ENCODE measurements around the gene IGFALS.

Gene IGFALS

DNA sequence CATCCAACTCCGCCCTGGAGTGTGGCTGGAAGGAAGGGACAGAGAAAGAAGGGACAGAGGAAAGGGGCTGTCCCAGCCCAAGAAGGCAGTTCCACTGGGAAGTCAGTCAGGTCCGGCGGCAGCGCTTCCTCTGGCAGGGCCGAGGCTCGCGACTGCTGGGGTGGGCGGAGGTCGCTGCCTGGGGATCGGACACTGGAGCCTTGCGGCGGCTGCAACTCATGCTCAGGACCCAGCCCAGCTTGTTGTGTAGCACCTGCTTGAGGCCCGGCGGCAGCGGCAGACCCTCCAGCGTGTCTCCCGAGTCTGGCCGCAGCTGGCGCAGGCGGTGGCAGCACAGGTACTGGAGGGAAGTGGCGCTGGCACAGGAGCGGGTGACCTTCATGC lies 16.5 kb downstream of the IGFALS start:
- DNase-seq (ENCODE audit: low spot score) (no peak), FAIRE-seq (no peak)

DNA sequence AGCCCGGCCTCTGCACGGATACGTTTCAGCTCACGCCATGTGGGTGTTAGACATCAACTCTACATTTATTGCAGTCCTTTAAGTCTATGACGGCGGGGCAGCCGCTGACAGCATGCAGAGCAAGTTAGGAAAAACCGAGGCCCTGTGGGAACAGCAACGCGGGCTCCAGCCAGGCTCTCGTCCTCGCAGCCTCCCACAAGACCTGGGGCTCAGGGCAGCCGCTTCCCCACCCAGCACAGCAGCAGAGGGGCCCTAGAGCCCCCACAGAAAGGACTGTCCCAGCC lies 16.9 kb downstream of the IGFALS start:
- no peak for FAIRE-seq
- no peak for DNase-seq (ENCODE audit: low spot score)

DNA sequence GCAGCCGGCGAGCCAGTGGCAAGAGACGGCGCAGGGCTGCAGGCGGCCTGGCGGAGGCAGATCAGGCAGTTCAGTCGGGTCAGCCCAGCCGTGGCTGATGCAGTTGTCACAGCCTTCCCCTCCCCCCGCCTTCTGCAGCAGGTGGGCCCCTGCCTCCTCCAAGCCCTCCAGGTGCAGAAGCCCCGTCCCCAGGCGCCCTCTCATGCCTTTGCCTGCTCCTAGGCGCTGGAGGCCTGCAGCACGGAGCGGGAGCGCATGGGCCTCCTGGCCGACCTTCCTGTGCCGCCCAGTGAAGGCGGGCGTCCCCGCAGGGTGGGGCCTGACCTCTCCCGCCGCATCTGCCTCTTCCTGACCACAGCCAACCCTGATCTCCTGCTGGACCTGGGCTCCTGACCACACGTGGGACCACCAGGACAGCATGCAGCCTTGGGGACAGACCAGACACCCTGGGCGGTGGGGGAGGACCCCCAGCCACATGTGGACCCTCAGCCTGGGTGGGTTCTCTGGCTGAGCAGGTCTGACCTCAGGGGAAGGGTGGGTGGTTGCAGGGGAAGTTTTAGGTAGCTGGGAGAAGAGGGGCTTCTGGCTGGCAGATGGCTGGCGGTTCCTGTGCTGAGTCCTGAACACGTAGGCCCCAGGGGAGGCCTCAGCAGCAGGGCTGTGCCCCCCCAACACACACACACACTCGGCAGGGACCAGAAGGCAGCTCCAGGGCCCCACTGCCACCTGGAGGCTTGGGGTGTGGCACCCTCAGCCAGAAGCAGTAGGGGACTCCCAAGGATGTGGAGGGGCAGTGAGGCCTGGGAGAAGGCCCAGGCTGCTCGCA lies 17.4 kb downstream of the IGFALS start:
- no peak for FAIRE-seq
- no peak for DNase-seq (ENCODE audit: low spot score)

DNA sequence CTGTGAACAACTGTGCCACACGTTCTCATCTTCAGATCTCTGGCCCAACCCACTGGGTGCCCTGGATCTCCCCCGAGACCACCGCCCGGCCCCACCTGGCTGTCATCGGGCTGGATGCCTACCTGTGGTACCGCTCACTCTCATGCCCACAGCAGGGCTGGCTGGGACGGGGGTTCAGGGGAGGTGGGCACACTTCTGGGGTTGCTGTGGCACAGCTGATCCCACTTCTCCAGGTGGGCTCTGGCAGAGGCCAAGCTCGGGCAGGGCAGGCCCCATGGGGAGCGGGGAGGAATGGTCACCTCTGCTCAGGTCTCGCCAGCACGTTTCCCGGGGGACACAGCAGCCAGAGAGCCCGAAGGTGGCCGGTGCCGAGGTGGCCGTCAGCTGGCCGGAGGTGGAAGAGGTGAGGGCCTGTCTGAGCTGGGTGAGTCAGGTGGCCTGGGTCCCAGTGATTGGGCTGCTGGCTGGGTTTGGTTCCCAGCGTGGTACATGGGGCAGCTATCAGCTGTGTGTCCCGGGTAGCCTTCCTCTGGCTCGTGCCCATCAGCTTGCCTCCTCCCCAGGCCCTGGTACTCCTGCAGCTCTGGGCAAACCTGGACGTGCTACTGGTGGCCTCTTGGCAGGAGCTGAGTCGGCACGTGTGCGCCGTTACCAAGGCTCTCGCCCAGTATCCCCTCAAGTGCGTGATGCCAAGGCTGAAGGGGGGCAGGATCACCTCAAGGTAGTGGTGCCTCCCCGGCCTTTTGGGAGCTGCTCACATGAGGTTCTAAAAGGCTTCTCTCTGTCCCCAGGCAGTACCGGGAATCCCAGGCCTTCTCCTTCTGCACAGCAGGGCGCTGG lies 18.3 kb downstream of the IGFALS start:
- DNase-seq (ENCODE audit: low spot score): no peak
- no peak for FAIRE-seq

DNA sequence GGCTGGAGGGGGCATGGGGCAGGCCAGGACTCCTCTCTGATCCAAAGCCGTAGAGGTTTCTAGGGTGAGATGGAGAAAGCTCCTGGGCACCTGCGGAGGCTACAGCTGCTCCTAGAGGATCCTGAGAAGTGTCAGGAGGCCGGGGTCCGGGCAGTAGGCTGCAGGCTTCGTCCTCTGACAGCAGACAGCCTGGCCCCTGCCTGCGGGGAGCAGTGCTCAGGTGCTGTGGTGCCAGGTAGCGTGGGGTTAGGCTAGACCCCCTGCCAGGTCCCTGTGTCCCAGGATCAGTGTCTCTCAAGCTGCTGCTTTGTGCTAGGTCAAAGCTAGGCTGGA lies 19.1 kb downstream of the IGFALS start:
- FAIRE-seq: no peak
- no peak for DNase-seq (ENCODE audit: low spot score)

DNA sequence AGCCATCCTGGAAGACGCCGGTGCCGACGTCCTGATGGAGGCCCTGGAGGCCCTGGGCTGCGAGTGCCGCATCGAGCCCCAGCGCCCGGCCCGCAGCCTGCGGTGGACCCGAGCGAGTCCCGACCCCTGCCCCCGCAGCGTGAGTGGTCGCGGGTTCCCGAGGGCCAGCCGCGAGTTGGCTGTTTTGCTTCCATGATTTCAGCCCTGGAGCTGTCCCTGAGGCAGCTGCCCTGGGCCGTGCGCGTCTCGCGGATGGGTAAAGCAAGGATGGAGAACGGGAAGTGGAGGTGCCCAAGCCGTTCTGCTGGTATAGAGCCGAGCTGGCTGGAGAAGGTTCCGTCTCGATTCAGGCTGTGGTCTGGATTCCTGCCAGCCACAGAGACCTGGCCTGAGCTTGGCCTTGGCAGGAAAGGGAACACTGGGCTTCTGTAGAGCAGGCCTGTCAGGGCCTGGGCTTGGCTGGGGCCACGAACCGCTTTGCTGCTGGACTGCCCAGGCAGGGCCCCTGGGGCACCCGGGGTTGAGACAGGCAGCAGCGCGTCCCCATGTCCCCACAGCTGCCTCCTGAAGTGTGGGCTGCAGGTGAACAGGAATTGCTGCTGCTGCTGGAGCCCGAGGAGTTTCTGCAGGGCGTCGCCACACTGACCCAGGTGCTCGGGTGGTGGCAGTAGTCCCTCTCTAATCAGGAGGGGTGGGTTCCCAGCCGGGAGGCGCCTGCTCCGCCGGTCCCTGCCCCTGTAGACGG lies 19.6 kb downstream of the IGFALS start:
- FAIRE-seq (no peak), DNase-seq (ENCODE audit: low spot score) (no peak)

DNA sequence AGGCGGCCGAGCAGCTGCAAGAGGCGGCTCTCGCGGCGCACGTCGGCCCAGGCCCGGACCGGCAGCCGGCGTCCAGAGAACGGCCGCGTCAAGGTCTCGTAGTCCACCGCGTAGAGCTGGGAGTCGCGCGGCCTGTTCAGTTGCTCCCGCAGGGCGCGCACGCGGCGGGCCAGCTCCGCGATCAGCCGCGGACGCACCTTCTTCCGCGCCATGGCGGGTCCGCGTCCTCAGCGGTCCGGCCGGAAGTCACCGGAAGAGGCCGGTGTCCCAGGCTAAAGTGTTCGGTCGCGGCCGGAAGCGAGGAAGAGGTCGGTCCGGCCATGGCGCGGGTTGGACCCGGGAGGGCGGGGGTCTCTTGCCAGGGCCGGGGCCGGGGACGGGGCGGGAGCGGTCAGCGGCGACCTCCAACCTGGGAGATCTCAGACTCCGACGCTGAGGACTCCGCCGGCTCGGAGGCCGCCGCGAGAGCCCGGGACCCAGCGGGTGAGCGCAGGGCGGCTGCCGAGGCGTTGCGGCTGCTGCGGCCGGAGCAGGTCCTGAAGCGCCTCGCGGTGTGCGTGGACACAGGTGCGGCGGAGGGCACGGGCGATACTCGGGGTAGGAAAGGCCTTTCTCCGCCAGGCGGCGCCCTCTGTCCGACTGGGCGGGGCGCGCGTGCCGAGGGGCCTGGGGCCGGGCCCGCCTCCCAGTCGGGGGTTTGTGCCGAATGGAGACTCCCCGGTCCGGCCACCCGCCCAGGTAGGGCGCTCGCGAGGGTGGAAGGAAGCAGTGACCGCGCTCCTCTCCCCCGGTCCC lies 20.4 kb downstream of the IGFALS start, which contains the start of gene MRPS34:
Gene MRPS34, minus strand, starts transcription at position 227 of the 795 bp plus-strand sequence. Its CDS starts 15 bp downstream, at position 212.
- FAIRE-seq: no peak

DNA sequence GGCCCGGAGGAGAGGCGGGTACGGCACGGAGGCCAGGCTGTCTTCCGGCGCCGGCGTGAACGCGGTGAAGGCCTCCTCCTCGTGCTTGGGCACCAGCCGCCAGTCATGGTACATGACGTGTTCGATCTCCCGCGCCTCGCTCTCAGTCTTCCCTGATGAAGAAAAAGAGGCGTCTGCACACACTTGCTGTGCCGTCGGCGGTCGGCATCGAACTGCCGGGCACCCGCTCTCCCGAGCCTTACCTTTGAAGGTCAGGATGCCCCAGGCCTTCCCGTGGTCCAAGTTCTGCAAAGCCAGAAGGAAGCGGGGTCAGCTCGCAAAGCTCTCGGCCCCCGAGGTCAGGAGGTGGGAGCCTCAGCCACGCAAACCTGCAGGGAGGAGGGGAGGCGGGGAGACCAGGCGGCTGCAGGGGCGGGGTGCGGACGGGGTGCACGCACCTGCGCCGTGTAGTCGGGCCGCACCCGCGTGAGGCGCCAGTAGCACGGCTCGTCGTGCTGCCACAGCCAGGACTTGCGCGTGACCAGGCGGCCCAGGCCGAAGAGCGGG lies 21.1 kb downstream of the IGFALS start, which contains the start of gene EME2:
Gene EME2, plus strand, starts transcription at position 449 of the 546 bp plus-strand sequence. CDS start 418 bp downstream, outside the sequence.
- FAIRE-seq (no peak), DNase-seq (ENCODE audit: low spot score) (peak; percentile 37)

More for the DNA sequence above, 20.4 kb downstream of the IGFALS start, which contains the start of gene MRPS34:
- DNase-seq (ENCODE audit: low spot score): peak; percentile 73

DNA sequence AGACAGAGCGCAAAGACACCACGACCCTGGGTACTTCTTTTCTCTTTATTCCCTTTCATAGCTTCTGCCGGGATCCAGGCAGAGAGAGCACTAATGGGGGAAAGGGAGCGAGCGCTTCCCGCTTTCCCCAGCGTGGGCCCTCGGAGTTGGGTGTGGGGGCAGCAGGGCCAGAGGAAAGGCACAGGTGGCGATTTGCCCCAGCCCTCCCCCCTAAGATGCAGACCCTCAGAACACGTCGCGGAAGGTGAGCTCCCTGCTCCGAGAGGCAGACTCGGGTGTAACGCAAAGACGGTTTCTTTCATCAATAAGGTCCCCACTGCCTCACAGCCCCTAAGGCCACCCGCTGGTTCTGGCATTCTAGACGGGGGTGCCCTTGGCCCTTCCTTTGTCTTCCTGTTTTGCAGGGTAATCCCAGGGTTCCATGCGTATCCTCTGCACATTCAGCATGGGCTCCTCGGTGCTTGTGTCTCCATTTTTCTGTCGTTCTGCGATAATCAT lies 21.6 kb downstream of the IGFALS start:
- FAIRE-seq (no peak), DNase-seq (ENCODE audit: low spot score) (no peak)

DNA sequence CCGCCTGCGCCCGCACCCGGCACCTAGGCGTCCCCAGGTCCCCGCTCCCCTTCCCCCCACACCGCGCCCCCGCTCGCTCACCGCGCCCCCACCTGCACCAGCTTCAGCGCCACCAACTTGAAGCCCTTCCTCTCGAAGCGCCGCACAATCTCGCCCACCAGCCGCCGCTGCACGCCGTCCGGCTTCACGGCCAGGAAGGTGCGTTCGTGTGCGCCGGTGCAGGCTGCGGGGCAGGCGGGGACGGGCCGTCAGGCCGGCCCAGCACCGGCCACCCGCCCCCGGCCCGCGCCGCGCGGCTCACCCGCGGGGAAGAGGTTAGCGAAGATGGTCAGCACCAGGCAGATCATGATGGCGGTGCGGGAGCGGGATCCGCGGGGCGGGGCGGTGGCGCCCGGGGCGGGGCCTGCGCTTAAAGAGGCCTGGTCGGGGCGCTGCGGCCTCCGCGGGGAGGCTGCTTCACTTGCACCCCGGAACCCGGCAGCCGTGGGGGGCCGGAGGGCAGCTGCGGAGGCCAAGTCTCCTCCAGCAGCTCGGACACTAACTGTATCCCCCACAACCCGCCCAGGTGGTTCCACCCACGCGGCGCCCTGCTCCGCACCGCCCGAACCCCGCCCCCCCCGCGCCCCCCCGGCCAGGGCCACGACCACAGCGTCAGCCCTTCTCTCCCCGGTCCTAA lies 22.2 kb downstream of the IGFALS start, which contains the start of gene NME3:
Gene NME3, minus strand, starts transcription at position 356 of the 676 bp plus-strand sequence. Its CDS starts 9 bp downstream, at position 347.
- FAIRE-seq: no peak

DNA sequence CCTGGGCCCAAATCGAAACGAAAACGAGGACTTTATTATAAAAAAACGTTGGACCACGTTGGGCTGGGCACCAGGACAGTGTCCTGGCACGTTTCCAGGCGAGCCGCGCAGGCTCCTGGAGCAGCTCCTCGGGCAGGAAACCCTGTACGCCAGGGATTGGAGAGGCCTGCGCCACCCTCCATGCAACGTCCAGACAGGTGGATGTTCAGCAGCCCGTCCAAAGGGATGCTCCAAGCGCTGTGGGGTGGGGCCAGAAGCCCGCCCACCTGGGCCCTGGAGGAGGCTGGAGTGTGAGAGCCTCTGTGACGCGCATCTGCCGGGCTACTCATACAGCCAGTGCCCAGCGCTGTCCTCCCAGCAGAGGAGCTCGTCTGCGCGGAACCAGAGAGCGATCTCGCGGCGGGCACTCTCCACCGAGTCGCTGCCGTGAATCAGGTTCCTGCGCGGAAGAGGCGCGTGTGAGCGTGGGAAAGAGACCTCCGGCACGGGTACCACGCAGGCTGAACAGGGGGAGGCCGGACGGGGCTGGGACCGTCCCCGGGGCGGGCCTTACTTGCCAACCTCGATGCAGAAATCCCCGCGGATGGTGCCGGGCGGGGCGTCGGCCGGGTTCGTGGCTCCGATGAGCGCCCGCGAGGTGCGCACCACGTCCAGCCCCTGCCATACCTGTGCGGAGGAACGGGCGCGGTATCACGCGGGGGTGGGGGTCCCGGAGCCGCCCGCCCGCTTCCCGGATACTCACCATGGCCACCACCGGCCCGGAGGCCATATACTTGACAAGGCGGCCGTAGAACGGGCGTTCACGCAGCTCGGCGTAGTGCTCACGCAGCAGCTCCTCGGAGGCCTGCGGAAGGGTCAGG lies 22.9 kb downstream of the IGFALS start:
- DNase-seq (ENCODE audit: low spot score) (no peak), FAIRE-seq (no peak)

More for the DNA sequence above, 22.2 kb downstream of the IGFALS start, which contains the start of gene NME3:
- DNase-seq (ENCODE audit: low spot score): no peak

DNA sequence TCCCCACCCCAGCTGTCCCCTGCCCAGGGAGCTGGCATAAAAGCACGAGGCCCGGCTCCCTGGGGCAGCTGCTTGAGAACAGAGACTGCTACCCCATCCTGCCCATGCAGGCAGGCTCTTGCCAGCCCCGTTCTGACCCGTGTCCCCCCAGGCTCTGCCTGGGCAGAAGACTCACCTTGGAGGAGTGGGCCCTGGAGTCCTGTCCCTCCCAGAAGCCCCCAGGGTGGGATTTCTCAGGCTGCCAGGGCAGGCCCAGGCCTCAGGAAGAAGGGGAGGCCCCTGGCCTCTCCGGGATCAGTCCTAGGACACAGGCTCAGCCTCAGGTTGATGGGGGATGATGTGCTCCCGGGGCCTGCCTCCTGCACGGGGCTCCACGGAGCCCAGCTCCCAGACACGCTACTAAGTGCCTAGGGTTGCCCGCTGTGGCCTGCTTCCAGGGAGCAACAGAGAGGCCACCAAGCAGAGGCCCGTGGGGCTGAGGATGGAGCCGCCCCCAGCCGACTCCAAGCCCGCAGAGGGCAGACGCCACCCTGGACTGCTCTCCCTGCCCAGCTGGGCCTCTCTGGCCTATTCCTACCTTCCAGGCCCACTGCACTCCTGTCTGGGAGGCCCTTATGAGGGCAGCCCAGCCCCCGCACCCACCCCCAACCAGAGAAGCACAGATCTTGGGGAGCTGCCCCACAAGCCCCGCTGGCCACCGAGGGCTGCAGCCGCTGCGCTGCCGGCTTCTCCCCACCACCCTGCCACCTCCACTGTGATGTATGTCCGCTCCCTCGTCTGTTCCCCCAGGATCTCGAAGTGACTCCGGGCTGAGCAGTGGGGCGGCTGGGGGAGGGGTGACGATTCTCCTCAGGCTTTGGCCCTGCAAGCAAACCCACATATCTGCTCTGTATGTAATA lies 23.9 kb downstream of the IGFALS start:
- no peak for FAIRE-seq
- DNase-seq (ENCODE audit: low spot score): no peak

DNA sequence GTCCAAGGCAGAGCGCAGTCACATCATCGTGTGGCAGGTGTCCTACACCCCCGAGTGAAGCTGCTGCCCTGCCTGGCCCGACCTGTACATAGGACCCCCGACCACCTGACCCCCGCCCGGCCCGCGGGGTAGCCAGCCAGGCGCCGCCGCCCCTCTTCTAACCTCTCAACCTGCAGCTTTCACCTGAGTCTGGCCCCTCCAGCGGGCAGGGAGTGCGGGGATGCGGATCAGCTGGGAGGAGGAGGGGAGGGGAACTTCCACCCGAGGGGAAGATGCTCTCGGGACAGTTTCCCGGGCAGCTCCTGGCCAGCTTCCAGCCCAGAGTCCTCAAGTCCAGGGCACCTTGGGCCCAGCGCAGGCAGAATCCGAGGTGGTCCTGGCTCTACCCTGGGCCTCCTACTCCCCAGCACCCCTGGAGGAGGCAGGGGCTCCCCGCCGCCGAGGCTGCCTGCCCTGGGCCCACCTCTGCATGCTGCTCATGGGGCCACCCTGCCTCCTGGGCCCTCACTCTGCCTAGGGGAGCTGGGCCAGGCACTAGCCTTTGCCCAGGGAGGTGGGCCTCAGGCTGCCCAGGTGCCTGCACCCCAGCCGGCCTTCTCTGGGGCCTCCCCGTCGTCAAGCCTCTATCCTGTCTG lies 24.6 kb downstream of the IGFALS start:
- FAIRE-seq: no peak
- no peak for DNase-seq (ENCODE audit: low spot score)

DNA sequence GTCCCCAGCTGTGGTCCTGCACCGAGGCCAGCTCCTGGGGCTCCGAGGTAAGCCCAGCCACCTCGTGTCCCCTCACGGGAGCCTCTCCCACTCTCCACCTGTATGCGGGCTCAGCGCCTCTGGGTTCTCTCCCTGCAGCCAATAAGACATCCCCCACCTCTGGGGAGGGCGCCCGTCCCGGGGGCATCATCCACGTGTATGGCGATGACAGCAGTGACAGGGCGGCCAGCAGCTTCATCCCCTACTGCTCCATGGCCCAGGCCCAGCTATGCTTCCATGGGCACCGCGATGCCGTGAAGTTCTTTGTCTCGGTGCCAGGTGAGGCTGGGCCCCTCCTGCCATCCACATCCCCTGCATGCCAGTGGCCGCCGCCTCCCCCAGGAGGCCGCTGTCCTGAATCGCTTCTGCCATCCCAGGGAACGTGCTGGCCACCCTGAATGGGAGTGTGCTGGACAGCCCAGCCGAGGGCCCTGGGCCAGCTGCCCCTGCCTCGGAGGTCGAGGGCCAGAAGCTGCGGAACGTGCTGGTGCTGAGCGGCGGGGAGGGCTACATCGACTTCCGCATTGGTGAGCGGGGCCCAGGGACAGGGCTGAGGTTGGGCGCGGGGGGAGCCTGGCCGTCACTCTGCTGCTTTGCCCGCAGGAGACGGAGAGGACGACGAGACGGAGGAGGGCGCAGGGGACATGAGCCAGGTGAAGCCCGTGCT lies 25.3 kb downstream of the IGFALS start:
- FAIRE-seq (no peak), DNase-seq (ENCODE audit: low spot score) (no peak)

DNA sequence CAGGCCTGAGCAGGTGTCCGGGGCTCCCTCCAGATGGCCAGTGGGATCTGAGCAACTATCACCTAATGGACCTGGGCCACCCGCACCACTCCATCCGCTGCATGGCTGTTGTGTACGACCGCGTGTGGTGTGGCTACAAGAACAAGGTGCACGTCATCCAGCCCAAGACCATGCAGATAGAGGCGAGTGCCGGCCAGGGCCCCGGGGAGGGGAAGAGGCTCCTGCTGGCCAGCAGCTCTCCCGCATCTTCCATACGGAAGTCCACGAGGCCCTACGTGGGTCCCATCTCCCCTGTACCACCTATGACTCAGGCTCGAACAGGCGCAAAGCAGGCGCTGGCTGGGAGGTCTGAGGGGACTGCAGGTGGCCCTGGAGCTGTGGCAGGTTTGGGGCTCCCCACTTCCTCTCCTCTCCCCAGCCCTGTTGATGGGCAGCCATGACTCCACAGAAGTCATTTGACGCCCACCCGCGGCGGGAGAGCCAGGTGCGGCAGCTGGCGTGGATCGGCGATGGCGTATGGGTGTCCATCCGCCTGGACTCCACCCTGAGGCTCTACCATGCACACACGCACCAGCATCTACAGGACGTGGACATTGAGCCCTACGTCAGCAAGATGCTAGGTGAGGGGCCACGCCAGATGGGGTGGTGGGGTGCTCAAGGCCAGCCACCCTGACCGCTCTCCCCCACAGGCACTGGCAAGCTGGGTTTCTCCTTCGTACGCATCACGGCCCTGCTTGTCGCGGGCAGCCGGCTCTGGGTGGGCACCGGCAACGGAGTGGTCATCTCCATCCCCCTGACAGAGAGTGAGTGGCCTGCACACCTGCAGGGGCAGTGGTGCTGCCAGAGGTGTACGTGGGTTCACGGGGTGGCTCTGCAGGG lies 26.1 kb downstream of the IGFALS start:
- no peak for DNase-seq (ENCODE audit: low spot score)
- no peak for FAIRE-seq

DNA sequence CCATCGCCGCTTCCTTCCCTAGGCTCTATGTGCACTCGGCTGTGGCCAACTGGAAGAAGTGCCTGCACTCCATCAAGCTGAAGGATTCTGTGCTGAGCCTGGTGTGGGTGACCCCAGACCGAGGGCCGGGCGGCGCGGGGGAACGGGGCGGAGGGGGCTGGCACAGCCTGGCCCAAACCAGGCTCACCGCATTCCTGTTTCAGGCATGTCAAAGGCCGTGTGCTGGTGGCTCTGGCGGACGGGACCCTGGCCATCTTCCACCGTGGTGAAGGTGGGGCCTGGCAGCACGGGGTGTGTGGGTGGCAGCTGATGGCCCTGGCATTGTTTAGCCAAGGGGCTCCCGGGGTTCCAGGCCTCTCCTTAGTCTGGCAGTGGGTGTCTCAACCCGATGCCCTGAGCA lies 26.8 kb downstream of the IGFALS start:
- DNase-seq (ENCODE audit: low spot score) (no peak), FAIRE-seq (no peak)

Data from RCC 7860 (cell line).